ENCODE data around the gene MAP3K20. TPM values are rescaled to one million over a fixed set of nuclear protein-coding genes. Genes with fewer than 3 reads are reported as not detected.
"Not testable (repeated sequence)": the region's sequence is repeated elsewhere in the genome, so short reads cannot be mapped to it uniquely, and the experiment has no call there.

Gene MAP3K20
- total RNA-seq, 1 experiment from 2014 or later: 25.2 TPM

DNA sequence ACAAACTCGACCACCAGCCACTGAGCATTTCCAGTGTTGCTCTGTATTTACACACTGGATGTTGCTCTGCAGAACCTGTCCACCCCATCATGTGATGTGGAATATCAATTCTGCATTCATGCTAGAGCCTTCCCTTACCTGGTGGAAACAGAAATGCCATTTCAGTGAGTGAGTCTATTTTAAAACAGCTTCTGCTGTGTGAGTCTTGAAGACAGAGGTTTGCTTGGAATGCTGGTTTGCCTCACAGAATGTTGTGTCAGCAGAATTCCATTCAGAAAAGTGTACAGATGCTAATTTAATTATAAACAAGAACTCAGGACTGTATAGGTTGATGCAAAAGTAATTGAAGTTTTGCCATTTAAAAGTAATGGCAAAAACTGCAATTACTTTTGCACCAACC lies 118.3 kb downstream of the MAP3K20 start:
- no peak for DNase-seq (ENCODE audit: low read depth)

DNA sequence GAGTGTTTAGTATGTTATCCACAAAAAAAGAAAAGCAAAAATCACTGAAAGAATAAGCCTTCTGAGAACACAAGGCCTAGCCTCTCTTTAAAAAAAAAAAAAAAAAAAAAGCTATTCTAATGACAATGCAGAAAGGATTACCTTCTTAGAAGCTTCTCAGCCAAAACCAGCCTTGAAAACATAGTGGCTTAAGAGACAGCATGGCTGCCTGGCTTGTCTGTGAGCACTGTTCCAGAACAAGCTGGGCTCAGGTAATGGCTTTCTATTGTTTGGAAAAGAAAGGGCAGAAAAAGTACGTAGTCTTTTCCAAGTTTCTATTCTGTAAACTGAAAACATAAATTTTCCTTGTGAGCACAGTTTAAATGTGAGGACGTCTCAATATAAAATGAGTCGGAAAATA lies 119.5 kb downstream of the MAP3K20 start:
- DNase-seq (ENCODE audit: low read depth): no peak

DNA sequence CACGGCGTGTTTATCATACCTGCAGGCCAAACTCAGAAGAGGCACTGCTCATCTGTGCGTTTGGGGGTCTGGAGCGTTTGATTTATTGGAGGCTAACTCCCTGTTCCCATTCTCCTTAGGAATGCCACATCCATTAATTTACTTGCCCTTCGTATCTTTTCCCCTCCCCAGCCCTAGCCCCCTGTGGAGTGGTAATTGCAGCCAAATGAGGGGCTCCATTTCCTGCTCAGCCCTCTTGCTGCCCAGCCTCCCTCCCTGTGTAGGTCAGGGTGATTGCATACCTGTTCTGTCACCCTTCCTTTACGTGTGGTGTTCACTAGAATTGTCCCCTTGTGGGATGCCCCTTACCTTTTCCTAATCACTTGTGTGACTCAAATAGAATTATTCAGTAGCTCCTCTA lies 120.4 kb downstream of the MAP3K20 start:
- DNase-seq (ENCODE audit: low read depth): no peak

DNA sequence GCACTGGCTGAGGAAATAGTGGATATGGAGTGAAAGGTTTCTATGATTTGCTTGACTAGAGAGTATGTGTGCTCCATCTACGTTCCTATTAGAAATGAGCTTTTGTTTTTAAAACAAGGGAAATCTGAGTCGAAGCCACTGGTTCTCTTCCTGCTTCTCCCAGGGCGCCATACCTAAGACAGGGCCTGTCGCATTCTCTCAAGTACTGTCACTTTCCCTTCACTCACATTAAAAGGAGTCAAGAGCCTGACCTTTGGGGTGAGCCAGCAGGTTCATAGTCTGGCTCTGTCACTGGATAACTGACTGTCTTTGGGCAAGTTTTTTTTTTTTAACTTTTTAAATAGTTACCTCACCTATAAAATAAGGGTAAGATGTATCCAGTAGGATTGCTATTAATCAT lies 121.0 kb downstream of the MAP3K20 start:
- no peak for DNase-seq (ENCODE audit: low read depth)

- DNase-seq (ENCODE audit: low read depth): no peak
Measured at GRCh38 chr2:173198327-173198726, 122.7 kb downstream of the MAP3K20 start.

GRCh38 chr2:173199294-173199693 lies 123.6 kb downstream of the MAP3K20 start:
- DNase-seq (ENCODE audit: low read depth): no peak

- DNase-seq (ENCODE audit: low read depth): no peak
Measured at GRCh38 chr2:173202570-173202969, 126.9 kb downstream of the MAP3K20 start.

DNA sequence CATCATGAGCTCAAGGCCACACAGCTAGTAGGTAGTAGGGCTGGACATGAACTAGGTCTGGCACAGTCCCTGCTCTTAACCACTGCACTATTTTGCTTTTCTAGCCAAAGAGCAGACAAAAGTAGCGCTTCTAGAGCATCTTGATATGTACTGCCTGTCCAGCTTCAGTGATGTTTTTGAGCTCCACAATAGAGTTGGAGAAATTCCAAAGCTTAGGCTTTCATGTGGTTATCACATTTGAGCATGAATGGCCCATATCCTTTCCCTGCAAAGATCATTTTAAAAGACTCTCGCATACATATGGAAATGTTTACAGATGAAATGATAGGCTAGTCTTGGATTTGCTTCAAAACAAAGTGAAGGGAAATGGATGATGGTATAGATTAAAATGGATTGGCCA lies 128.7 kb downstream of the MAP3K20 start:
- DNase-seq (ENCODE audit: low read depth): no peak

DNA sequence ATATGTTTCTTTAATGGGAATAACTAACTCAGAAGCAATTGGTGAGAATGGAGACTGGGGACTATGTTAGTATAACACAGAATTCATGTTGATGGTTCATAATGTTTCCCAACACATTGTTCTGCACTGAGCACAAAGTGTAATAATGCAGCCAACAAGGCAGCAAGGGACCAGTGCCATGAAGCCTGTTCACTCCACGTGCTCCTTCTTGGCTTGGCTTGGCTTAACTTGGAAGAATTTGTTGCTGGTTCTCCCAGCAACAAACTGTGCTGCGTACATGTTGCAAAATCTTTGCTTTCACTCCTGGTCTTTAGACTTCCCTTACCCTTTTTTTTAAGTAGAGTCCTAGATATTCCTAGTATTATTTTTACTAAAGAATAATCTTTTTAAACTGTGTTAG lies 129.7 kb downstream of the MAP3K20 start:
- no peak for DNase-seq (ENCODE audit: low read depth)

DNA sequence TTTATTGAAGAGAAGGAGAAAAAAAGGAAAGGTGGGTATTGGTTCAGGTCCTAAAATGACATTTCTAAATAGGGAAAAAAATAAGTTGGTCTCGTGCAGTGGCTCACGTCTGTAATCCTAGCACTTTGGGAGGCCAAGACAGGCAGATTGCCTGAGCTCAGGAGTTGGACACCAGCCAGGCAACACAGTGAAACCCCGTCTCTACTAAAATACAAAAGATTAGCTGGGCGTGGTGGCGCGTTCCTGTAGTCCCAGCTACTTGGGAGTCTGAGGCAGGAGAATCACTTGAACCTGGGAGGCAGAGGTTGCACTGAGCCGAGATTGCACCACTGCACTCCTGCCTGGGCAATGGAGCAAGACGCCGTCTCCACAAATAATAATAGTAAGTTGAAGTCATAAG lies 131.5 kb downstream of the MAP3K20 start:
- DNase-seq (ENCODE audit: low read depth): not testable (repeated sequence)

DNA sequence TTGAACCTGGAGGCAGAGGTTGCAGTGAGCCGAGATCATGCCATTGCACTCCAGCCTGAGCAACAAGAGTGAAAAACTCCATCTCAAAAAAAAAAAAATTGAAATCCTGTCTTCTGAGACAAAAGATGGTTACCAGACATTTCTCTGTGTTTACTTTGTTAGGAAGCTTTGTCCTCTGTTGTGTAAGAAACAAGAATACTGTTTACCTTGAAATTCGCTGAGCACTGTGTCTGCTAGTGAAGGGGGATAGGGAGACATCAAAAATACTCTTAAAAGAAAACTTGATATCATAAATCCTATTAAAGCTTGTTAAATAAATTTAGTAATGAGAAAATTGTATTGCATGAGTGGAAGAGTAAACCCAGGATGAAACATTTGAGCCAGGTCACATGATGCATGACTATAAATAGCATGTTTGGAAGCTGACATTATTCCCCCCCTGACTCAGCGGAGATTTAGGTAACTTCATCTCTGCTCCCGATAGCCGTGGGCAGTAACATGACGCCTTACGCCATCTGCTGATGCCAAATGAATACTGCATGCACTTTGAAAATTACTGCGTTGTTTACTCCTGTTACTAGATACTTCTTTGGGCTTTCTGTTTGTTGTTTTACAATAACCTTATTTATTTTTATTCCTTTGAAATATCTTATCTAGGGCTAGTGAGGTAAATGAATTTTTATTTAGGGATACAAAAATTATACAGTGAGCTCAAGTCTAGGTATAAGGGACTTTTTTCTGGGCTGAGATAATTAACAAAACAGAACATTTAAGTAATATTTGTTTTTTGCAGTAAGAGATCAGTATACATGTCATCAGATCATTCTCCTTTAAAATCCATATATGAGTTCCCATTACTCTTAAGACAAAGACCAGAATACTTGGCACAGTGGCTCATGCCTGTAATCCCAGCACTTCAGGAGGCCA lies 134.9 kb downstream of the MAP3K20 start:
- DNase-seq (ENCODE audit: low read depth): peak; percentile 84

DNA sequence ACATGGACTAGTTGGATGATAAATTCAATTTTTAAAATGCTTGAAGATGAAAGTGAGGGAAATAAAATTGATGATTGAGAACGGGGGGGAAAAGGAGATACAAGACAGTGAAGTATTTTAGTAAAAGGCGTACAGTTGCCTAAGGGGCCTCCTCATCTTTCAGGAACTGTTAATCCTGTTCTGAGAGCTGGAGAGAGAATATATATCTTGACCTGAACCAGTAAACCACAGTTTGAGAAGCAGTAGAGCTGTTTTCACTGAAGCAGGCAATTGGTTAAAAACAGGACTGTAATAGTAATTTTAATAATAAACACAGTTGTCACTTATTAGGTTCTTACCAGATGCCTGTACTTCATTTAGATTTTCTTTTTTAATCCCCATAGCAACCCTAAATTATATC lies 137.5 kb downstream of the MAP3K20 start:
- no peak for DNase-seq (ENCODE audit: low read depth)

DNA sequence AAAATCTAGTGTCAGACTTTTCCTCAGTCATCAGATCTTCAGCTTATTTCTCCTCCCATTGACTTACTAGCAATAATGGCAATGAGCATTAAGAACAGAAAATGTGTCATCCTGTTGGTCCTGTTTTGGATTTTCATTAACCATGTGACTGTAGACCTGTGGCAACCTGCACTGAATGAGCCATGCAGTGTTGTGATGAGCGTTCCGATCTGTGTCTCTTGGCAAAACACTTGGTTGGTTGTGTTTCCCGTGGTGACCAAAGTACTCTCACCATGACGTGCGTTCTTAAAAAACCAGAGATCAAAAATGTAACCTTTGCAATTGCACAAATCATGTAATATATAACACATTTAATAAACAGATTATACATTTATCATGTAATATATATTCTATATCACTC lies 138.6 kb downstream of the MAP3K20 start:
- no peak for DNase-seq (ENCODE audit: low read depth)

- DNase-seq (ENCODE audit: low read depth): no peak
Measured at GRCh38 chr2:173215316-173215715, 139.7 kb downstream of the MAP3K20 start.

- DNase-seq (ENCODE audit: low read depth): no peak
Measured at GRCh38 chr2:173216051-173216450, 140.4 kb downstream of the MAP3K20 start.

- DNase-seq (ENCODE audit: low read depth): no peak
Measured at GRCh38 chr2:173216668-173217067, 141.0 kb downstream of the MAP3K20 start.

- no peak for DNase-seq (ENCODE audit: low read depth)
Measured at GRCh38 chr2:173217116-173217840, 141.6 kb downstream of the MAP3K20 start.

GRCh38 chr2:173218326-173219056 lies 142.8 kb downstream of the MAP3K20 start:
- DNase-seq (ENCODE audit: low read depth): no peak

GRCh38 chr2:173221132-173221695 lies 145.6 kb downstream of the MAP3K20 start:
- DNase-seq (ENCODE audit: low read depth): no peak

DNA sequence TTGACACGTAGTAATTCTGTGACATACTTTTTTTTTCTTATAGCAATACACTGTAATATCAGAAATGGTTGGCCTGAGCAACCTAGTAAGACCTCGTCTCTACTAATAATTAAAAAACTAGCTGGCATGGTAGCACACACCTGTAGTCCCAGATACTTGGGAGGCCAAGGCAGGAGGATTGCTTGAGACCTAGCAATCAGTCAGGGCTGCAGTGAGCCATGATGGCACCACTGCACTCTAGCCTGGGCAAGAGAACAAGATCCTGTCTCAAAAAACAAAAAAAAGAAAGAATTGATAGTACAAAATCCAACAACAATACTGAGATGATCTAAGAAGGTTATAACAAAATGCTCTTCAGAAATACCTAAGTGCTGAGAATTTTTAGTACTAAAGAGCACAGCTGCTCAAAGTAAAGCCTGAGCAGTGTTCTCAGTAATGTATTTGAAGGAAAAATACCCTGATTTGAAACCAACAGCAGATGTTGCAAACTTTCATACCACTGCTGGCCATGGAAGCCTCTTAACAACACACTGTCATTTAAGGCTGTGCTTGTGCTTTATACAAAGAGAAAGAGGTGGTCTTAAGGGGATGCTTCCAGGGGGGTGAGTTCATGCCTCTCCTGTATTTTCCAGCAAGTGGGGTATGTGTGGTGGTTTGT lies 146.4 kb downstream of the MAP3K20 start:
- no peak for DNase-seq (ENCODE audit: low read depth)

- no peak for DNase-seq (ENCODE audit: low read depth)
Measured at GRCh38 chr2:173223871-173224270, 148.2 kb downstream of the MAP3K20 start.

Measured in HT1080 (cell line).